ENCODE measurements around the gene GABRB3. TPM values are rescaled to one million over a fixed set of nuclear protein-coding genes. Genes with fewer than 3 reads are reported as not detected.

The GABRB3 gene
- polyA plus RNA-seq, 2 of the 4 experiments (the other 2 are of a cell fraction), result 81.9 to 129 TPM

DNA sequence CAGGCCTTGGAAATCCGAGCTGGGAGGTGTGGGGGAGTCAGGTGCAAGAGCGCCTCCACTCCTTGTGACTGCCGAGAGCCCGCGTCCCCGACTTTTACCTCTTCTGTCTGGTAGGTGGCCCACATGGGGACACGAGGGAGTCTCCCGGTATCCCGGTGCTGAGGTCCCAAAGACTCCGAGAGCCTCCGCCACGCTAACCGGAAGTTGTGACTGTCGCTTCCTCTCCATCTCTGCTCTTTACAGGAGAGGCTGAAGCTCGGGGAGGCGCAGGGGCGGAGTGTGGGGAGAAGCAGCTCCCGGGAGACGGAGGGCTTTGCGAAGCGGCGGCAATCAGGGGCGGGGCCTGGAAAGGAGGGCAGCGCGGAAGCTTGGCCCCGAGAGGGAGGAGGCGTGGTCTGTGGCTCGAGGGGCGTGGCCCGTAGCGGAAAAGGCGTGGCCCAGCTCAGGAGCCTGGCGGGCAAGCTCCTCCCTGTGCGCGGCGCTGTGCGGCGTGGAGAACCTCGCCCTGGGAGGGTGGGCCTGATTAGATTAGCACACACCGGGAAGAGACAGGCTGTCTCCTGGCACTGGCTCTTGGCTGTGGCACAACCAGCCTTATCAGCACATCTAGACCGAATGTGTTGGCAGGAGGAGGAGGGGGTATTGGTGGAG lies 143.9 kb downstream of the GABRB3 start (continued):
- TF ChIP-seq, protein P1, sequence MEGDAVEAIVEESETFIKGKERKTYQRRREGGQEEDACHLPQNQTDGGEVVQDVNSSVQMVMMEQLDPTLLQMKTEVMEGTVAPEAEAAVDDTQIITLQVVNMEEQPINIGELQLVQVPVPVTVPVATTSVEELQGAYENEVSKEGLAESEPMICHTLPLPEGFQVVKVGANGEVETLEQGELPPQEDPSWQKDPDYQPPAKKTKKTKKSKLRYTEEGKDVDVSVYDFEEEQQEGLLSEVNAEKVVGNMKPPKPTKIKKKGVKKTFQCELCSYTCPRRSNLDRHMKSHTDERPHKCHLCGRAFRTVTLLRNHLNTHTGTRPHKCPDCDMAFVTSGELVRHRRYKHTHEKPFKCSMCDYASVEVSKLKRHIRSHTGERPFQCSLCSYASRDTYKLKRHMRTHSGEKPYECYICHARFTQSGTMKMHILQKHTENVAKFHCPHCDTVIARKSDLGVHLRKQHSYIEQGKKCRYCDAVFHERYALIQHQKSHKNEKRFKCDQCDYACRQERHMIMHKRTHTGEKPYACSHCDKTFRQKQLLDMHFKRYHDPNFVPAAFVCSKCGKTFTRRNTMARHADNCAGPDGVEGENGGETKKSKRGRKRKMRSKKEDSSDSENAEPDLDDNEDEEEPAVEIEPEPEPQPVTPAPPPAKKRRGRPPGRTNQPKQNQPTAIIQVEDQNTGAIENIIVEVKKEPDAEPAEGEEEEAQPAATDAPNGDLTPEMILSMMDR (IDR thresholded peaks at IDR 0.05), result peak; percentile 6; the same call in 1 of the 3 replicates
- no peak for TF ChIP-seq NFE2L2 (conservative IDR thresholded peaks at IDR 0.05; ENCODE audit: low read length)
- TF ChIP-seq TFCP2L1 (CRISPR knock-in tag; IDR thresholded peaks at IDR 0.05), result peak; percentile 51; the same call in 1 of the 2 replicates
- no peak for TF ChIP-seq CBX8 (IDR thresholded peaks at IDR 0.05)
- TF ChIP-seq MAFK (IDR thresholded peaks at IDR 0.05; ENCODE audit: partially characterized antibody), result peak; percentile 91

DNA sequence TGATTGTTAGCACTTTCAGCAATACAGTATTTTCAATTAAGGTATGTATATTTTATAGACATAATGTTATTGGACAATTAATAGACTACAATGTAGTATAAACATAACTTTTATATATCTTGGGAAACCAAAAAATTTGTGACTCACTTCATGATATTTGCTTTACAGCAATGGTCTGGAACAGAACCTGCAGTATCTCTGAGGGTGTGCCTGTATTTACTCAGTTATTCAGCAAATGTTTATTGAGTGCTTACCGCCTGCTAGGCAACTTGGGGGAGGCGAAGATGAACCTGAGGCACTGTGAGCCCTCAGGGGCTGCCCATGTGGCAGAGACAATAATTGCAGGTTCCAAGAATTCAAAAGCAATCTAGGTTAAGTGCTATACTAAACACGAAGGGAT lies 144.8 kb downstream of the GABRB3 start:
- CTCF ChIA-PET, result interaction anchor here (1.1 to 3.6 kb wide), 6 partner anchors 12 to 239 kb away, joined by 3 to 27 read pairs (median 4); partner anchors contain the start of gene GABRA5
- peak; percentile 80 to 81 for ATAC-seq
- WGBS (ENCODE audit: missing lambda C conversion rate), result 1% methylated on average over 3 of the region's 3 CpGs
- peak in 1 of 2 experiments; percentile 78; a peak in 2 of 4 replicates for TF ChIP-seq CEBPB (IDR thresholded peaks at IDR 0.05)
- no peak for TF ChIP-seq FOSB (CRISPR knock-in tag; IDR thresholded peaks at IDR 0.05)
- TF ChIP-seq CBX8 (IDR thresholded peaks at IDR 0.05), result no peak
- TF ChIP-seq, protein P2, sequence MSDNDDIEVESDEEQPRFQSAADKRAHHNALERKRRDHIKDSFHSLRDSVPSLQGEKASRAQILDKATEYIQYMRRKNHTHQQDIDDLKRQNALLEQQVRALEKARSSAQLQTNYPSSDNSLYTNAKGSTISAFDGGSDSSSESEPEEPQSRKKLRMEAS (IDR thresholded peaks at IDR 0.05), result peak; percentile 82
- peak; percentile 62 for TF ChIP-seq NFE2L2 (conservative IDR thresholded peaks at IDR 0.05; ENCODE audit: low read length)
- TF ChIP-seq ZC3H11A (IDR thresholded peaks at IDR 0.05), result no peak
- TF ChIP-seq JUN (IDR thresholded peaks at IDR 0.05), result peak; percentile 64 to 78
- no peak for TF ChIP-seq HOXB13 (CRISPR knock-in tag; IDR thresholded peaks at IDR 0.05; ENCODE audit: low read depth)
- TF ChIP-seq ZSCAN20 (CRISPR knock-in tag; IDR thresholded peaks at IDR 0.05), result no peak
- TF ChIP-seq GATA3 (IDR thresholded peaks at IDR 0.05; ENCODE audit: borderline replicate concordance), result peak; percentile 91
- TF ChIP-seq CBX2 (IDR thresholded peaks at IDR 0.05; ENCODE audit: borderline replicate concordance, low read depth), result no peak
- TF ChIP-seq MAFK (IDR thresholded peaks at IDR 0.05; ENCODE audit: partially characterized antibody), result peak; percentile 56
- TF ChIP-seq, protein P3, sequence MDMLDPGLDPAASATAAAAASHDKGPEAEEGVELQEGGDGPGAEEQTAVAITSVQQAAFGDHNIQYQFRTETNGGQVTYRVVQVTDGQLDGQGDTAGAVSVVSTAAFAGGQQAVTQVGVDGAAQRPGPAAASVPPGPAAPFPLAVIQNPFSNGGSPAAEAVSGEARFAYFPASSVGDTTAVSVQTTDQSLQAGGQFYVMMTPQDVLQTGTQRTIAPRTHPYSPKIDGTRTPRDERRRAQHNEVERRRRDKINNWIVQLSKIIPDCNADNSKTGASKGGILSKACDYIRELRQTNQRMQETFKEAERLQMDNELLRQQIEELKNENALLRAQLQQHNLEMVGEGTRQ (IDR thresholded peaks at IDR 0.05), result no peak
- TF ChIP-seq RARB (CRISPR knock-in tag; IDR thresholded peaks at IDR 0.05), result peak; percentile 33; the same call in 1 of the 2 replicates
- peak; percentile 48; the same call in 1 of the 3 replicates for TF ChIP-seq SMC3 (IDR thresholded peaks at IDR 0.05)
- TF ChIP-seq, protein P1 (IDR thresholded peaks at IDR 0.05), result no peak
- TF ChIP-seq, protein P4, sequence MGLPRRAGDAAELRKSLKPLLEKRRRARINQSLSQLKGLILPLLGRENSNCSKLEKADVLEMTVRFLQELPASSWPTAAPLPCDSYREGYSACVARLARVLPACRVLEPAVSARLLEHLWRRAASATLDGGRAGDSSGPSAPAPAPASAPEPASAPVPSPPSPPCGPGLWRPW (IDR thresholded peaks at IDR 0.05), result no peak
- peak; percentile 52 for TF ChIP-seq CHD2 (IDR thresholded peaks at IDR 0.05; ENCODE audit: low read length, partially characterized antibody)
- TF ChIP-seq FOSL2 (IDR thresholded peaks at IDR 0.05), result peak; percentile 77
- TF ChIP-seq FOSL2 (CRISPR knock-in tag; IDR thresholded peaks at IDR 0.05), result peak; percentile 93
- TF ChIP-seq, protein P5, sequence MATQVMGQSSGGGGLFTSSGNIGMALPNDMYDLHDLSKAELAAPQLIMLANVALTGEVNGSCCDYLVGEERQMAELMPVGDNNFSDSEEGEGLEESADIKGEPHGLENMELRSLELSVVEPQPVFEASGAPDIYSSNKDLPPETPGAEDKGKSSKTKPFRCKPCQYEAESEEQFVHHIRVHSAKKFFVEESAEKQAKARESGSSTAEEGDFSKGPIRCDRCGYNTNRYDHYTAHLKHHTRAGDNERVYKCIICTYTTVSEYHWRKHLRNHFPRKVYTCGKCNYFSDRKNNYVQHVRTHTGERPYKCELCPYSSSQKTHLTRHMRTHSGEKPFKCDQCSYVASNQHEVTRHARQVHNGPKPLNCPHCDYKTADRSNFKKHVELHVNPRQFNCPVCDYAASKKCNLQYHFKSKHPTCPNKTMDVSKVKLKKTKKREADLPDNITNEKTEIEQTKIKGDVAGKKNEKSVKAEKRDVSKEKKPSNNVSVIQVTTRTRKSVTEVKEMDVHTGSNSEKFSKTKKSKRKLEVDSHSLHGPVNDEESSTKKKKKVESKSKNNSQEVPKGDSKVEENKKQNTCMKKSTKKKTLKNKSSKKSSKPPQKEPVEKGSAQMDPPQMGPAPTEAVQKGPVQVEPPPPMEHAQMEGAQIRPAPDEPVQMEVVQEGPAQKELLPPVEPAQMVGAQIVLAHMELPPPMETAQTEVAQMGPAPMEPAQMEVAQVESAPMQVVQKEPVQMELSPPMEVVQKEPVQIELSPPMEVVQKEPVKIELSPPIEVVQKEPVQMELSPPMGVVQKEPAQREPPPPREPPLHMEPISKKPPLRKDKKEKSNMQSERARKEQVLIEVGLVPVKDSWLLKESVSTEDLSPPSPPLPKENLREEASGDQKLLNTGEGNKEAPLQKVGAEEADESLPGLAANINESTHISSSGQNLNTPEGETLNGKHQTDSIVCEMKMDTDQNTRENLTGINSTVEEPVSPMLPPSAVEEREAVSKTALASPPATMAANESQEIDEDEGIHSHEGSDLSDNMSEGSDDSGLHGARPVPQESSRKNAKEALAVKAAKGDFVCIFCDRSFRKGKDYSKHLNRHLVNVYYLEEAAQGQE (IDR thresholded peaks at IDR 0.05), result no peak
- TF ChIP-seq EHMT2 (IDR thresholded peaks at IDR 0.05; ENCODE audit: low read depth), result no peak
- TF ChIP-seq BHLHE40 (IDR thresholded peaks at IDR 0.05; ENCODE audit: low read depth, low read length), result no peak
- no peak for TF ChIP-seq HDAC2 (IDR thresholded peaks at IDR 0.05)
- no peak for TF ChIP-seq NPAS2 (CRISPR knock-in tag; IDR thresholded peaks at IDR 0.05; ENCODE audit: borderline replicate concordance)
- TF ChIP-seq ZNF302 (CRISPR knock-in tag; IDR thresholded peaks at IDR 0.05), result no peak
- TF ChIP-seq MYC (IDR thresholded peaks at IDR 0.05; ENCODE audit: borderline replicate concordance, low read length), result peak; percentile 47; the same call in 1 of the 2 replicates
- TF ChIP-seq POLR2AphosphoS2 (conservative IDR thresholded peaks at IDR 0.05; ENCODE audit: low read length), result no peak
- no peak for TF ChIP-seq ESRRA (IDR thresholded peaks at IDR 0.05; ENCODE audit: borderline replicate concordance, low read length)

More for the DNA sequence above, 144.8 kb downstream of the GABRB3 start:
- Histone ChIP-seq H3K4me2 (peak overlapping the region; percentile 70), H3K4me3 (peak overlapping the region; percentile 63), H3K27ac (peak overlapping the region; percentile 97 to 98), H3K4me1 (peaks cover 81% of the 10 kb centered on the region), H3K9me3 (peaks cover 8% of the 10 kb centered on the region)
- DNase-seq (ENCODE audit: low read depth in 1 of 2, low spot score in 1 of 2), result peak; percentile 54 to 94
- peak; percentile 98 for FAIRE-seq
- POLR2A ChIA-PET, result interaction anchor here (0.6 to 4.1 kb wide), 6 partner anchors 10 to 236 kb away, joined by 3 to 58 read pairs (median 6); no protein-coding TSS in a partner anchor
